Prostate gland (tissue), 2 donors: ENCODE measurements around the gene TM9SF4.

ENCODE experiments used
- POLR2A ChIP-seq: fragments of 450-650 bp; IDR thresholded peaks from one replicate; pipeline ENCODE4 v1.6.1; 2016; ENCODE audit warnings: antibody characterized with exemption, mild to moderate bottlenecking
- POLR2AphosphoS5 ChIP-seq: sonication (generic); formaldehyde crosslinking; IDR thresholded peaks from one replicate; pipeline ENCODE4 v1.6.1; 2017; ENCODE audit warnings: antibody characterized with exemption
- TF ChIP-seq, protein P1 (sequence below), 4 experiments: fragments of 200-600 bp in 2 of 4; fragments of 450-650 bp in 2 of 4; sonication (generic) in 2 of 4; IDR thresholded peaks; 1 replicate in 3 of 4; 2 replicates in 1 of 4; pipeline ENCODE4 v1.5.1; 2016 to 2019; ENCODE audit warnings: antibody characterized with exemption in 4 of 4, mild to moderate bottlenecking in 2 of 4, moderate library complexity in 2 of 4

DNA sequence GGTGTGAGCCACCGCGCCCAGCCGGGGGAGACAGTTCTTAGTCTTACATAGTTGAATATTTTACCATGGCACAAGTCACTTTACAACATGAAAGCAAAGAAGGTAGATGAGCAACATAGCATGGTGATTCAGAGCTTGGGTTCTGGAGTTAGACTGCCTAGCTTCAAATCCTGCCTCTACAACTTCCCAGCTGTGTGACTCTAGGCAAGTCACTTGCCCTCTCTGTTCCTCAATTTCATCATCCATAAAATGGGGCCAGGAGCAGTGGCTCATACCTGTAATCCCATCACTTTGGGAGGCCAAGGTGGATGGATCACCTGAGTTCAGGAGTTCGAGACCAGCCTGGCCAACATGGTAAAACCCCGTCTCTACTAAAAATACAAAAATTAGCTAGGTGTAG lies 31.2 kb upstream of the TM9SF4 start:
- TF ChIP-seq POLR2A (no peak), POLR2AphosphoS5 (no peak)
- TF ChIP-seq, protein P1, sequence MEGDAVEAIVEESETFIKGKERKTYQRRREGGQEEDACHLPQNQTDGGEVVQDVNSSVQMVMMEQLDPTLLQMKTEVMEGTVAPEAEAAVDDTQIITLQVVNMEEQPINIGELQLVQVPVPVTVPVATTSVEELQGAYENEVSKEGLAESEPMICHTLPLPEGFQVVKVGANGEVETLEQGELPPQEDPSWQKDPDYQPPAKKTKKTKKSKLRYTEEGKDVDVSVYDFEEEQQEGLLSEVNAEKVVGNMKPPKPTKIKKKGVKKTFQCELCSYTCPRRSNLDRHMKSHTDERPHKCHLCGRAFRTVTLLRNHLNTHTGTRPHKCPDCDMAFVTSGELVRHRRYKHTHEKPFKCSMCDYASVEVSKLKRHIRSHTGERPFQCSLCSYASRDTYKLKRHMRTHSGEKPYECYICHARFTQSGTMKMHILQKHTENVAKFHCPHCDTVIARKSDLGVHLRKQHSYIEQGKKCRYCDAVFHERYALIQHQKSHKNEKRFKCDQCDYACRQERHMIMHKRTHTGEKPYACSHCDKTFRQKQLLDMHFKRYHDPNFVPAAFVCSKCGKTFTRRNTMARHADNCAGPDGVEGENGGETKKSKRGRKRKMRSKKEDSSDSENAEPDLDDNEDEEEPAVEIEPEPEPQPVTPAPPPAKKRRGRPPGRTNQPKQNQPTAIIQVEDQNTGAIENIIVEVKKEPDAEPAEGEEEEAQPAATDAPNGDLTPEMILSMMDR (IDR thresholded peaks at IDR 0.05) = no peak
